ENCODE data around the gene CISD3.
A peak's percentile ranks its signal among the peaks of the same experiment; 100 is the strongest.

CISD3 gene

GRCh38 chr17:38728290-38728831, 1.8 kb upstream of the CISD3 start:
- no peak for DNase-seq (ENCODE audit: low read depth in 3 of 3)

GRCh38 chr17:38729368-38729885, 714 bp upstream of the CISD3 start:
- no peak for DNase-seq (ENCODE audit: low read depth in 3 of 3)

- no peak for DNase-seq (ENCODE audit: low read depth in 3 of 3)
Measured at GRCh38 chr17:38730526-38731379, 612 bp downstream of the CISD3 start.

- DNase-seq (ENCODE audit: low read depth in 3 of 3) = no peak
Measured at GRCh38 chr17:38731526-38732294, 1.6 kb downstream of the CISD3 start.

- DNase-seq (ENCODE audit: low read depth in 3 of 3) = no peak
Measured at GRCh38 chr17:38732376-38733281, 2.5 kb downstream of the CISD3 start.

- DNase-seq (ENCODE audit: low read depth in 3 of 3) = no peak
Measured at GRCh38 chr17:38733282-38733981, 3.3 kb downstream of the CISD3 start.

GRCh38 chr17:38733982-38734973, 4.1 kb downstream of the CISD3 start:
- no peak for DNase-seq (ENCODE audit: low read depth in 3 of 3)

- DNase-seq (ENCODE audit: low read depth in 3 of 3) = peak in 2 of 3 donors; percentile 63 to 68
Measured at GRCh38 chr17:38735161-38735997, 5.2 kb downstream of the CISD3 start.

GRCh38 chr17:38738007-38738662, 8.0 kb downstream of the CISD3 start:
- DNase-seq (ENCODE audit: low read depth in 3 of 3) = no peak

- no peak for DNase-seq (ENCODE audit: low read depth in 3 of 3)
Measured at GRCh38 chr17:38738686-38739085, 8.5 kb downstream of the CISD3 start.

GRCh38 chr17:38739305-38739704, 9.2 kb downstream of the CISD3 start:
- DNase-seq (ENCODE audit: low read depth in 3 of 3) = no peak

- DNase-seq (ENCODE audit: low read depth in 3 of 3) = no peak
Measured at GRCh38 chr17:38740044-38740443, 9.9 kb downstream of the CISD3 start.

- DNase-seq (ENCODE audit: low read depth in 3 of 3) = no peak
Measured at GRCh38 chr17:38740806-38741205, 10.7 kb downstream of the CISD3 start.

GRCh38 chr17:38741461-38741860, 11.3 kb downstream of the CISD3 start:
- no peak for DNase-seq (ENCODE audit: low read depth in 3 of 3)

- DNase-seq (ENCODE audit: low read depth in 3 of 3) = no peak
Measured at GRCh38 chr17:38741921-38742410, 11.8 kb downstream of the CISD3 start.

- DNase-seq (ENCODE audit: low read depth in 3 of 3) = no peak
Measured at GRCh38 chr17:38742411-38743308, 12.5 kb downstream of the CISD3 start.

Measured in stimulated activated CD4-positive, alpha-beta T cell treated with anti-CD3 and anti-CD28 coated beads, TNF-alpha, amount 100 ng/mL, for 48 hours (primary cell).